ENCODE data around the gene DCUN1D2.

Gene DCUN1D2

DNA sequence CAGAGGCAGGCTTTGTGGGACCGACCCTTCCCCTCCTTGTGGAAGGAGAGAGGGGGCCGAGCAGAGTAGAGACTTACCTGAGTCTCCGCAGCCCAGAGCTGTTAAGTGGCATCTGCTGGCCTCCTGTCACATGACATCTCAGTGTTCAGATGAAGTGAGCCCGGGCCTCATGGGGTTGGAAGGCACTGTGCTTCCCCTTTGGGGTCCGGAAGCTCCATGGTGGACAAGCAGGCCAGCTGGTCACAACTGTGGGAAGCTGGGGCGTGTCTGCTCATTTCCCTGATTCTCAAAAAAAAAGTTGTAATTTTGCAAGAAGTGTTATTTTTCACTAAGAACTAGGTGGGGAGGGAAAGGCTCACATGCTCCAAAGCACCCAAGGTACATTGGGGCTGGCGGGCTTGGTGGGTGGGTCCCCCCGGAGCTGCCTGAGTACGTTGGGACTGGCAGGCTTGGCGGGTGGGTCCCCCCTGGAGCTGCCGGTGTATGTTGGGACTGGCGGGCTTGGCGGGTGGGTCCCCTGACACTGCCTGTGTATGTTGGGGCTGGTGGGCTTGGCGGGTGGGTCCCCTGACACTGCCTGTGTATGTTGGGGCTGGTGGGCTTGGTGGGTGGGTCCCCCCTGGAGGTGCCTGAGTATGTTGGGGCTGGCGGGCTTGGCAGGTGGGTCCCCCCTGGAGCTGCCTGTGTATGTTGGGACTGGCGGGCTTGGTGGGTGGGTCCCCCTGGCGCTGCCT, 18.2 kb upstream of the DCUN1D2 start:
- no peak overlapping the region for H3K4me3 ChIP-seq (ENCODE audit: control insufficient read depth in 1 of 7, extremely low read depth in 1 of 7, insufficient read depth in 4 of 7, low read depth in 2 of 7, low read length in 6 of 7)
- WGBS (ENCODE audit: insufficient coverage) = 81% methylated on average over 9 of the region's 17 CpGs
- CTCF ChIA-PET = interaction anchor here (1.1 kb wide), 1 partner anchor 54 kb away, joined by 3 read pairs; no protein-coding TSS in a partner anchor
- H3K36me3 ChIP-seq (ENCODE audit: control insufficient read depth in 4 of 4, insufficient read depth in 4 of 4, low read length in 3 of 4) = peaks cover 9 to 30% (median 25%) of the 10 kb centered on the region in 4 experiments
- no peaks in the 10 kb centered on the region for H3K9me3 ChIP-seq (ENCODE audit: control extremely low read depth in 1 of 5, control insufficient read depth in 4 of 5, insufficient read depth in 2 of 5, low read depth in 1 of 5, low read length in 4 of 5)
- peak overlapping the region in 1 of 2 experiments; percentile 41 for H3K27ac ChIP-seq (ENCODE audit: insufficient read depth in 1 of 2, low read depth in 1 of 2, low read length in 2 of 2, poor library complexity in 1 of 2, severe bottlenecking in 2 of 2)
- DNase-seq = peak in 1 of 3 donors; percentile 33
- no peaks in the 10 kb centered on the region for H3K27me3 ChIP-seq (replicated peaks in 2 of 5; ENCODE audit: control insufficient read depth in 4 of 5, insufficient read depth in 5 of 5, low read length in 4 of 5)
- peaks cover 4 to 34% (median 9%) of the 10 kb centered on the region in 4 experiments for H3K4me1 ChIP-seq (ENCODE audit: control extremely low read depth in 1 of 4, control insufficient read depth in 4 of 4, insufficient read depth in 4 of 4, low read length in 3 of 4)
- POLR2A ChIA-PET = interaction anchor here (0.6 to 0.7 kb wide), 2 partner anchors 9 to 53 kb away, joined by 3 to 4 read pairs; no protein-coding TSS in a partner anchor

DNA sequence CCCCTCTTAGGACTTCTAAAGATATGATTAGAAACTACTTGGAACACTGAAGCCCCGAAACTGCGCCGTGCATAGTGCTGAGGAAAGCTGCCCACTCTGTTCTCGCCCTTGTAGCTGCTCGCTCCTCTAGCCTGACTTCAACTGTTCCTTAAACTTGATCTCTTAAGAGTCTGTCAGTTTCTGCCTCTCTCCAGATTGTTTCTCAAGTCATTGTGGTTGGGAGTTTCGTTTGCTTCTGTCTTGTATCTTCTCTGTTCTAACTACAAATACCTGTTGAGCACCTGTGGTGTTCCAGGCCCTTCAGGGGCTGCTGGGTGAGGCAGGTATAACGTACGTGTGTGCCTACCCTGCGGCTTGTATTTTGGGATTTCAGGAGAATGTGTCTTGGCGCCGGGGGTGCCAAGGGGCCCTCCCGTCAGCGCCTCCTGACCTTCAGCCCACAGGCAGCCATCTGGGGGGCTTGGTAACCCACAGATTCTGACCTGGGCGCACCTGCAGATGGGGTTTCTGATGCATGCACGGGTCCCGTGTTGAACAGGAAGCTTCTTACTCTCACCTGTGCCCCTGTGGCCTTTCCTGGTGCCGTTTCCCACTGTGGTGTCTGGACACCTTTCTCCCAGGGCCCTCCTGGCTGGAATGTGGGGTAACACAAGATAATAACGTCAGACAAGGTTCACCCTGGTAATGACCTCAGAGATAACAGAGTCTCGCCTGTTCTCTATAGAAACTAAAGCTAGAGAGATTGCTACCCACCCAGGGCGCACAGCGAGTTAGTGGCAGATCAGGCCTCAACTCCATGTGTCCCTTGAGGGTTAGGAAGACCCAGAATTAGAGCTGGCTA, 17.2 kb upstream of the DCUN1D2 start:
- CTCF ChIA-PET = interaction anchor here (1.1 to 1.4 kb wide), 2 partner anchors 13 to 55 kb away, joined by 3 to 4 read pairs; no protein-coding TSS in a partner anchor
- H3K4me3 ChIP-seq (ENCODE audit: control insufficient read depth in 1 of 7, extremely low read depth in 1 of 7, insufficient read depth in 4 of 7, low read depth in 2 of 7, low read length in 6 of 7) = no peak overlapping the region
- H3K27ac ChIP-seq (ENCODE audit: insufficient read depth in 1 of 2, low read depth in 1 of 2, low read length in 2 of 2, poor library complexity in 1 of 2, severe bottlenecking in 2 of 2) = peak overlapping the region in 1 of 2 experiments; percentile 56
- POLR2A ChIA-PET = no interaction called here
- no peaks in the 10 kb centered on the region for H3K27me3 ChIP-seq (replicated peaks in 2 of 5; ENCODE audit: control insufficient read depth in 4 of 5, insufficient read depth in 5 of 5, low read length in 4 of 5)
- DNase-seq = peak in 2 of 3 donors; percentile 47 to 63
- WGBS (ENCODE audit: insufficient coverage) = 81% methylated on average over 20 of the region's 21 CpGs
- peaks cover 4 to 36% (median 9%) of the 10 kb centered on the region in 4 experiments for H3K4me1 ChIP-seq (ENCODE audit: control extremely low read depth in 1 of 4, control insufficient read depth in 4 of 4, insufficient read depth in 4 of 4, low read length in 3 of 4)
- H3K9me3 ChIP-seq (ENCODE audit: control extremely low read depth in 1 of 5, control insufficient read depth in 4 of 5, insufficient read depth in 2 of 5, low read depth in 1 of 5, low read length in 4 of 5) = no peaks in the 10 kb centered on the region
- H3K36me3 ChIP-seq (ENCODE audit: control insufficient read depth in 4 of 4, insufficient read depth in 4 of 4, low read length in 3 of 4) = peaks cover 9 to 36% (median 26%) of the 10 kb centered on the region in 4 experiments

DNA sequence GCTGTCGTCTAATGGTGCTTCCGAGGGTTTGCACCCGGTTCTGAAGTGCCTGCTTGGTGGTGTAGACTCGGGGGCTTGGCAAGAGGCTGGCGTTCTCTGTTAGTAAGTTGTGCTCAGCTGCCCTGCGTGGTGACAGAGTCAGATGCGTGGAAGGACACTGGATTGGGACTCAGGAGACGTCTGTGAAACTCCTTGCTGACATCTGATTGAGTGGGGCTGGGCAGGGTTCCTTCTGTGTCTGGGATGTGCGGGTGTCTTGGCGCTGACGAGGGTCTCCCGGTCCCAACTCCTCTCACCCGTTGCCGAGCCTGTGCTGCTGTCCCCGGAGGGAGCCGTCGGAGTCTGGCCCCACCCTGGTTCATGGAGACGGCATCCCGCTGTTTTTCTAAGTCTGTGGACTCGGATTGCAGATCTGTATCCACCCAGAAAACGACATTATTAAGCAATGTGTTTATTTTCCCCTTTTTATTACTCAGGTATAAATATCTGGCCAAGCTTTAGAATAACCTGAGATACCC, 16.4 kb upstream of the DCUN1D2 start:
- peaks cover 9 to 41% (median 30%) of the 10 kb centered on the region in 4 experiments for H3K36me3 ChIP-seq (ENCODE audit: control insufficient read depth in 4 of 4, insufficient read depth in 4 of 4, low read length in 3 of 4)
- WGBS (ENCODE audit: insufficient coverage) = 86% methylated on average over 21 of the region's 21 CpGs
- POLR2A ChIA-PET = no interaction called here
- peaks cover 4 to 39% (median 9%) of the 10 kb centered on the region in 4 experiments for H3K4me1 ChIP-seq (ENCODE audit: control extremely low read depth in 1 of 4, control insufficient read depth in 4 of 4, insufficient read depth in 4 of 4, low read length in 3 of 4)
- no peaks in the 10 kb centered on the region for H3K9me3 ChIP-seq (ENCODE audit: control extremely low read depth in 1 of 5, control insufficient read depth in 4 of 5, insufficient read depth in 2 of 5, low read depth in 1 of 5, low read length in 4 of 5)
- H3K27ac ChIP-seq (ENCODE audit: insufficient read depth in 1 of 2, low read depth in 1 of 2, low read length in 2 of 2, poor library complexity in 1 of 2, severe bottlenecking in 2 of 2) = peak overlapping the region in 1 of 2 experiments; percentile 73
- no peak for DNase-seq
- no peak overlapping the region for H3K4me3 ChIP-seq (ENCODE audit: control insufficient read depth in 1 of 7, extremely low read depth in 1 of 7, insufficient read depth in 4 of 7, low read depth in 2 of 7, low read length in 6 of 7)
- CTCF ChIA-PET = interaction anchor here (1.3 to 1.4 kb wide), 3 partner anchors 11 to 14 kb away, joined by 4 read pairs; no protein-coding TSS in a partner anchor
- no peaks in the 10 kb centered on the region for H3K27me3 ChIP-seq (replicated peaks in 2 of 5; ENCODE audit: control insufficient read depth in 4 of 5, insufficient read depth in 5 of 5, low read length in 4 of 5)

DNA sequence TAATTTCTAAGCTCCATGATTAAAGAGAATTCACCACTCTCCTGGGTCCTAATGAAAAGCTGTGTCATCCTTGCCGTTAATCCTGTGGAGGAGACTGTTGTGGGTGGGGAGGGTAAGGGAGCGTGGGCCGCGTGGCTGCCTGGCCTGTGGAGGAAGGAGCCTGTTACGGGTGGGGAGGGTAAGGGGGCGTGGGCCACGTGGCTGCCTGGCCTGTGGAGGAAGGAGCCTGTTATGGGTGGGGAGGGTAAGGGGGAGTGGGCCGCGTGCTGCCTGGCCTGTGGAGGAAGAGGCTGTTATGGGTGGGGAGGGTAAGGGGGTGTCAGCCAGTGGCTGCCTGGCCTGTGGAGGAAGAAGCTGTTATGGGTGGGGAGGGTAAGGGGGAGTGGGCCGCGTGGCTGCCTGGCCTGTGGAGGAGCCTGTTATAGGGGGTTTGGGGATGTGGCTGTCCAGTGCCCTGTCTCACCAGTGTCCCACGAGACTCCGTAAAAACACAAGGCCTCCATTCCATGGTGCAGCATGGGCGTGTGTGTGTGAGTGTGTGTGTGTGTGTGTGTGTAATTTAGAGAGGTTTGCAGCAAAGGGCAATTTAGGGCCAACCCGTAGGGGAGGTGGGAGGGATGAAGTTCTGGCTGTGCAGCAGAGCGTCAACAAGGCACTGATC, 15.6 kb upstream of the DCUN1D2 start:
- Histone ChIP-seq H3K9me3 (ENCODE audit: control extremely low read depth in 1 of 5, control insufficient read depth in 4 of 5, insufficient read depth in 2 of 5, low read depth in 1 of 5, low read length in 4 of 5) (no peaks in the 10 kb centered on the region), H3K4me1 (ENCODE audit: control extremely low read depth in 1 of 4, control insufficient read depth in 4 of 4, insufficient read depth in 4 of 4, low read length in 3 of 4) (peaks cover 4 to 39% (median 9%) of the 10 kb centered on the region in 4 experiments), H3K36me3 (ENCODE audit: control insufficient read depth in 4 of 4, insufficient read depth in 4 of 4, low read length in 3 of 4) (peaks cover 13 to 46% (median 33%) of the 10 kb centered on the region in 4 experiments), H3K27me3 (replicated peaks in 2 of 5; ENCODE audit: control insufficient read depth in 4 of 5, insufficient read depth in 5 of 5, low read length in 4 of 5) (no peaks in the 10 kb centered on the region), H3K27ac (ENCODE audit: insufficient read depth in 1 of 2, low read depth in 1 of 2, low read length in 2 of 2, poor library complexity in 1 of 2, severe bottlenecking in 2 of 2) (peak overlapping the region in 1 of 2 experiments; percentile 73), H3K4me3 (ENCODE audit: control insufficient read depth in 1 of 7, extremely low read depth in 1 of 7, insufficient read depth in 4 of 7, low read depth in 2 of 7, low read length in 6 of 7) (peak overlapping the region in 1 of 7 experiments; percentile 14)
- ChIA-PET CTCF (interaction anchor here (0.5 to 1.3 kb wide), 4 partner anchors 10 to 84 kb away, joined by 3 to 6 read pairs (median 4); no protein-coding TSS in a partner anchor), POLR2A (no interaction called here)
- DNase-seq = peak; percentile 47 to 92 (median 81)
- 12% methylated on average over 3 of the region's 16 CpGs for WGBS (ENCODE audit: insufficient coverage)

DNA sequence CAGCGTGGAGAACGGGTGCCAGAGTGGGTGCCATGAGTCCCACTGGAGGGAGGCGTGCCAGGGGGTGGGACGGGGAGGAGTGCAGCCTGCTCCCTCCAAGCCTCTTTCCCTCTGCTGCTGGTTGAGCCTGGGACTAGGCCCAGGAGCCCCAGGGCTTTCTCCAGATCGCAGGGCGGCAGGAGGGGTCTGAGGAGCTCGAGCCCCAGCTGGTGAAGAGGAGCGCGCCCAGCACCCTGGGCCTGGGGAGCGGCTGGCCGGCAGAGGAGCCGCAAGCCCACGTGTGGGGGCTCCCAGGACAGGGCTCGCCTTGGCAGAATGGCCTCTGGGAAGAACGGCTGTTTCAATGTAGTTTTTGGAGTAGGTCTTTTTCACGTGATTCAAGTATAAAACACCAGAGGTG, 12.2 kb upstream of the DCUN1D2 start:
- Histone ChIP-seq H3K36me3 (ENCODE audit: control insufficient read depth in 4 of 4, insufficient read depth in 4 of 4, low read length in 3 of 4) (peaks cover 13 to 54% (median 44%) of the 10 kb centered on the region in 4 experiments), H3K27ac (ENCODE audit: insufficient read depth in 1 of 2, low read depth in 1 of 2, low read length in 2 of 2, poor library complexity in 1 of 2, severe bottlenecking in 2 of 2) (no peak overlapping the region), H3K27me3 (replicated peaks in 2 of 5; ENCODE audit: control insufficient read depth in 4 of 5, insufficient read depth in 5 of 5, low read length in 4 of 5) (no peaks in the 10 kb centered on the region), H3K9me3 (ENCODE audit: control extremely low read depth in 1 of 5, control insufficient read depth in 4 of 5, insufficient read depth in 2 of 5, low read depth in 1 of 5, low read length in 4 of 5) (no peaks in the 10 kb centered on the region), H3K4me3 (ENCODE audit: control insufficient read depth in 1 of 7, extremely low read depth in 1 of 7, insufficient read depth in 4 of 7, low read depth in 2 of 7, low read length in 6 of 7) (no peak overlapping the region), H3K4me1 (ENCODE audit: control extremely low read depth in 1 of 4, control insufficient read depth in 4 of 4, insufficient read depth in 4 of 4, low read length in 3 of 4) (peaks cover 4 to 27% (median 9%) of the 10 kb centered on the region in 4 experiments)
- ChIA-PET POLR2A (no interaction called here), CTCF (no interaction called here)
- no peak for DNase-seq
- WGBS (ENCODE audit: insufficient coverage) = 91% methylated on average over 14 of the region's 16 CpGs

DNA sequence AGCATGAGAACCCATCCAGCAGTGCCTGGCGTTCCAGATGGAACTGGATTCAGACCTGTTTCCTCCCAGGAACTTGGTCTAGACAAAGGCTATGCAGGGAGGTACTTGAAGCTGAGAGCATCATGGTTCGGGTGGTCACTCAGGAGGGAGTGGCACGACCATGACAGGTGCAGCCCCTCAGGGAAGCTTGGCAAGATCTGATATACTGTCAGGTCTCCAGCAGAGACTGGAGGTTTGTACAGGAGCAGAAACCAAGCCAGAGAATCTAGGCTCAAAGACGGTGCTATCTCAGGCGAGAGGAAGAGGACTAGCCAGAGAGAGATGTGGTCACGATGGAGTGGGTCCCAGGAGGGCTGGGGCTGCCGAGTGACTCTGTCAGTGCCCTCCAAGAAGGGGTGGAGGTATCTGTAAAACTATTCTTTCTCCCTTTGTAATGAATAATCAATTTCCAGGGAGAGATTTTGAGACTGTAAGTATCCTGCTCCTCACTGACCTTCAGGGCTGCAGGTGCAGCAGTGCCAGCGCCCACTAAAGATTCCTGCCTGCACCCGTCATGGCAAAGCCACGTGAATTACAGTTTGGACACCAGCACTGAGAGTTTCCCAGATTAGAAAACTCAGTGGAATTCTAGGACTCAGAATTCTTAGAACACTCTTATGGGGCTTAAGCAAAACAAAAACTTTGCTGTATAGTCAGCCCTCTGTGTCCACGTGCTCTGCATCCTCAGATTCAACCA, 10.2 kb upstream of the DCUN1D2 start:
- H3K27me3 ChIP-seq (replicated peaks in 2 of 5; ENCODE audit: control insufficient read depth in 4 of 5, insufficient read depth in 5 of 5, low read length in 4 of 5) = no peaks in the 10 kb centered on the region
- ChIA-PET POLR2A (no interaction called here), CTCF (no interaction called here)
- no peak overlapping the region for H3K4me3 ChIP-seq (ENCODE audit: control insufficient read depth in 1 of 7, extremely low read depth in 1 of 7, insufficient read depth in 4 of 7, low read depth in 2 of 7, low read length in 6 of 7)
- H3K27ac ChIP-seq (ENCODE audit: insufficient read depth in 1 of 2, low read depth in 1 of 2, low read length in 2 of 2, poor library complexity in 1 of 2, severe bottlenecking in 2 of 2) = no peak overlapping the region
- no peak for DNase-seq
- WGBS (ENCODE audit: insufficient coverage) = 90% methylated on average over 10 of the region's 11 CpGs
- H3K36me3 ChIP-seq (ENCODE audit: control insufficient read depth in 4 of 4, insufficient read depth in 4 of 4, low read length in 3 of 4) = peaks cover 13 to 71% (median 53%) of the 10 kb centered on the region in 4 experiments
- H3K4me1 ChIP-seq (ENCODE audit: control extremely low read depth in 1 of 4, control insufficient read depth in 4 of 4, insufficient read depth in 4 of 4, low read length in 3 of 4) = peaks cover 0 to 9% (median 2%) of the 10 kb centered on the region in 4 experiments
- no peaks in the 10 kb centered on the region for H3K9me3 ChIP-seq (ENCODE audit: control extremely low read depth in 1 of 5, control insufficient read depth in 4 of 5, insufficient read depth in 2 of 5, low read depth in 1 of 5, low read length in 4 of 5)

Data from common myeloid progenitor, CD34-positive (primary cell).